K562 (cell line): ENCODE data around the gene TCF25. TPM values are rescaled to one million over a fixed set of nuclear protein-coding genes. Genes with fewer than 3 reads are reported as not detected.

Source experiments
- CEBPG ChIP-seq, 3 experiments: fragments of 200-800 bp in 1 of 3; sonication (Bioruptor generic) in 1 of 3; sonication (generic) in 1 of 3; formaldehyde crosslinking in 1 of 3; IDR thresholded peaks in 2 of 3; conservative IDR thresholded peaks in 1 of 3; 2 replicates each; pipeline versions ENCODE4 v1.6.1 to v1.8.0; 2016 to 2022; ENCODE audit warnings: missing compliant biosample characterization in 2 of 3, missing genetic modification characterization in 2 of 3, mild to moderate bottlenecking in 1 of 3, missing genetic modification reagents in 1 of 3
- MAFG ChIP-seq: fragments of 450-650 bp; conservative IDR thresholded peaks from 2 replicates; pipeline ENCODE4 v1.6.1; 2016; ENCODE audit warnings: missing genetic modification characterization, missing compliant biosample characterization
- POLR2H ChIP-seq: IDR thresholded peaks from 2 replicates; pipeline ENCODE4 v1.6.1; 2016; ENCODE audit warnings: missing genetic modification characterization, low read depth, mild to moderate bottlenecking, control low read depth, missing compliant biosample characterization, moderate library complexity
- ZKSCAN1 ChIP-seq: fragments of 150-350 bp; IDR thresholded peaks from 2 replicates; pipeline ENCODE4 v1.6.1; 2016; ENCODE audit warnings: low read depth, low read length
- polyA plus RNA-seq, 8 experiments: library from polyadenylated mRNA; depleted of rRNA in 4 of 8; stranded (reverse) in 5 of 8; unstranded in 3 of 8; fragments of >200 nt; fragmentation: Nextera tagmentation in 2 of 8; fragmentation: Illumina TruSeq in 1 of 8; extraction: Ambion mirVana in 2 of 8; extraction: Trizol in 1 of 8; gene quantifications; 2 replicates each; pipeline versions ENCODE4 v1.2.1 to v1.2.3, GENCODE V29; 2011 to 2014; ENCODE audit warnings: inconsistent platforms in 1 of 8, missing spikeins in 1 of 8
- total RNA-seq, 7 experiments: library from RNA; depleted of rRNA in 6 of 7; stranded (reverse); fragments of >200 nt in 6 of 7; fragmentation: Illumina TruSeq in 2 of 7; extraction: Trizol in 2 of 7; gene quantifications; 2 replicates each; pipeline versions ENCODE4 v1.2.1 to v1.2.3, GENCODE V29; 2011 to 2021; ENCODE audit warnings: low replicate concordance in 1 of 7
- TF ChIP-seq, protein P1 (sequence below): fragments of 450-650 bp; IDR thresholded peaks from 2 replicates; pipeline ENCODE4 v1.6.1; 2016; ENCODE audit warnings: mild to moderate bottlenecking, moderate library complexity
- TF ChIP-seq, protein P2 (sequence below): fragments of 250-450 bp; sonication (Bioruptor Pico); IDR thresholded peaks from 2 replicates; pipeline ENCODE4 v1.4.0; 2020
- TF ChIP-seq, protein P3 (sequence below): fragments of 250-450 bp; sonication (Bioruptor Pico); IDR thresholded peaks from 2 replicates; pipeline ENCODE4 v1.8.0; 2021; ENCODE audit warnings: mild to moderate bottlenecking, moderate library complexity

Gene TCF25
- total and polyA plus RNA-seq, 9 of the 15 experiments (the other 6 are each of a cell fraction or from before 2014, with no cell fraction given) = 9.0 to 154 (median 83.8) TPM

DNA sequence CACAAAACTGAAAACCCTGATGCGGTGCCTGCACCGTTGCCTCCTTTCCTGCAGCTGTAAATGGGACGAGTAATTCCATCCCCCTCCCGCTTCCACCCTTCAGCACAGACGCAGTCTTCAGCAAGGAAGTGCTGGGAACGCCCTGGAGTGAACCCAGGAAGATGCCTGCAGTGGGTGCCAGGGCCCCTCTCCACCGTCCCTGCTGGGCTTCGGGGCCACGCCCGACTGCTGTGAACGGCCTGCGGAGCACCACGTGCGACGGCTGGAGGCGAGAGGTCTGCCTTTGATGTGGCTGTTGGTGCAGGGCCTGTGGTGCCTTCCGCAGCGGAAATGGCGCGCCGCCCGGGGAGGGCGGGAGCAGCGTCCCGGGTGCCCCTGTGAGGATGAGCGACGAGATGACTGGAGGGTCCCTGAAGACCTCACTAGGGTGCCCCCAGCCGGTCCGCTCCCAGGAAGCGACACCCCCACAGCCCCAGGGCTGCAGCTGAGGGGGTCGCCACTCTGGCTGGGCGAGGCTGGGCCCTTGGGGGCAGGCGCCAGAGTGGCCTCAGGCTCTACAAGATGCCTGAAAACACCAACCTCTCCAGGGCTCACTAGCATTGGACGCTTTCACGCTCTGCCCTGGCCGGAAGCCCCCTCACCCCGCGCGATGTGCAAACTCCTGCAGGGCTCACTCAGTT lies 44.5 kb downstream of the TCF25 start (continued):
- TF ChIP-seq, protein P1, sequence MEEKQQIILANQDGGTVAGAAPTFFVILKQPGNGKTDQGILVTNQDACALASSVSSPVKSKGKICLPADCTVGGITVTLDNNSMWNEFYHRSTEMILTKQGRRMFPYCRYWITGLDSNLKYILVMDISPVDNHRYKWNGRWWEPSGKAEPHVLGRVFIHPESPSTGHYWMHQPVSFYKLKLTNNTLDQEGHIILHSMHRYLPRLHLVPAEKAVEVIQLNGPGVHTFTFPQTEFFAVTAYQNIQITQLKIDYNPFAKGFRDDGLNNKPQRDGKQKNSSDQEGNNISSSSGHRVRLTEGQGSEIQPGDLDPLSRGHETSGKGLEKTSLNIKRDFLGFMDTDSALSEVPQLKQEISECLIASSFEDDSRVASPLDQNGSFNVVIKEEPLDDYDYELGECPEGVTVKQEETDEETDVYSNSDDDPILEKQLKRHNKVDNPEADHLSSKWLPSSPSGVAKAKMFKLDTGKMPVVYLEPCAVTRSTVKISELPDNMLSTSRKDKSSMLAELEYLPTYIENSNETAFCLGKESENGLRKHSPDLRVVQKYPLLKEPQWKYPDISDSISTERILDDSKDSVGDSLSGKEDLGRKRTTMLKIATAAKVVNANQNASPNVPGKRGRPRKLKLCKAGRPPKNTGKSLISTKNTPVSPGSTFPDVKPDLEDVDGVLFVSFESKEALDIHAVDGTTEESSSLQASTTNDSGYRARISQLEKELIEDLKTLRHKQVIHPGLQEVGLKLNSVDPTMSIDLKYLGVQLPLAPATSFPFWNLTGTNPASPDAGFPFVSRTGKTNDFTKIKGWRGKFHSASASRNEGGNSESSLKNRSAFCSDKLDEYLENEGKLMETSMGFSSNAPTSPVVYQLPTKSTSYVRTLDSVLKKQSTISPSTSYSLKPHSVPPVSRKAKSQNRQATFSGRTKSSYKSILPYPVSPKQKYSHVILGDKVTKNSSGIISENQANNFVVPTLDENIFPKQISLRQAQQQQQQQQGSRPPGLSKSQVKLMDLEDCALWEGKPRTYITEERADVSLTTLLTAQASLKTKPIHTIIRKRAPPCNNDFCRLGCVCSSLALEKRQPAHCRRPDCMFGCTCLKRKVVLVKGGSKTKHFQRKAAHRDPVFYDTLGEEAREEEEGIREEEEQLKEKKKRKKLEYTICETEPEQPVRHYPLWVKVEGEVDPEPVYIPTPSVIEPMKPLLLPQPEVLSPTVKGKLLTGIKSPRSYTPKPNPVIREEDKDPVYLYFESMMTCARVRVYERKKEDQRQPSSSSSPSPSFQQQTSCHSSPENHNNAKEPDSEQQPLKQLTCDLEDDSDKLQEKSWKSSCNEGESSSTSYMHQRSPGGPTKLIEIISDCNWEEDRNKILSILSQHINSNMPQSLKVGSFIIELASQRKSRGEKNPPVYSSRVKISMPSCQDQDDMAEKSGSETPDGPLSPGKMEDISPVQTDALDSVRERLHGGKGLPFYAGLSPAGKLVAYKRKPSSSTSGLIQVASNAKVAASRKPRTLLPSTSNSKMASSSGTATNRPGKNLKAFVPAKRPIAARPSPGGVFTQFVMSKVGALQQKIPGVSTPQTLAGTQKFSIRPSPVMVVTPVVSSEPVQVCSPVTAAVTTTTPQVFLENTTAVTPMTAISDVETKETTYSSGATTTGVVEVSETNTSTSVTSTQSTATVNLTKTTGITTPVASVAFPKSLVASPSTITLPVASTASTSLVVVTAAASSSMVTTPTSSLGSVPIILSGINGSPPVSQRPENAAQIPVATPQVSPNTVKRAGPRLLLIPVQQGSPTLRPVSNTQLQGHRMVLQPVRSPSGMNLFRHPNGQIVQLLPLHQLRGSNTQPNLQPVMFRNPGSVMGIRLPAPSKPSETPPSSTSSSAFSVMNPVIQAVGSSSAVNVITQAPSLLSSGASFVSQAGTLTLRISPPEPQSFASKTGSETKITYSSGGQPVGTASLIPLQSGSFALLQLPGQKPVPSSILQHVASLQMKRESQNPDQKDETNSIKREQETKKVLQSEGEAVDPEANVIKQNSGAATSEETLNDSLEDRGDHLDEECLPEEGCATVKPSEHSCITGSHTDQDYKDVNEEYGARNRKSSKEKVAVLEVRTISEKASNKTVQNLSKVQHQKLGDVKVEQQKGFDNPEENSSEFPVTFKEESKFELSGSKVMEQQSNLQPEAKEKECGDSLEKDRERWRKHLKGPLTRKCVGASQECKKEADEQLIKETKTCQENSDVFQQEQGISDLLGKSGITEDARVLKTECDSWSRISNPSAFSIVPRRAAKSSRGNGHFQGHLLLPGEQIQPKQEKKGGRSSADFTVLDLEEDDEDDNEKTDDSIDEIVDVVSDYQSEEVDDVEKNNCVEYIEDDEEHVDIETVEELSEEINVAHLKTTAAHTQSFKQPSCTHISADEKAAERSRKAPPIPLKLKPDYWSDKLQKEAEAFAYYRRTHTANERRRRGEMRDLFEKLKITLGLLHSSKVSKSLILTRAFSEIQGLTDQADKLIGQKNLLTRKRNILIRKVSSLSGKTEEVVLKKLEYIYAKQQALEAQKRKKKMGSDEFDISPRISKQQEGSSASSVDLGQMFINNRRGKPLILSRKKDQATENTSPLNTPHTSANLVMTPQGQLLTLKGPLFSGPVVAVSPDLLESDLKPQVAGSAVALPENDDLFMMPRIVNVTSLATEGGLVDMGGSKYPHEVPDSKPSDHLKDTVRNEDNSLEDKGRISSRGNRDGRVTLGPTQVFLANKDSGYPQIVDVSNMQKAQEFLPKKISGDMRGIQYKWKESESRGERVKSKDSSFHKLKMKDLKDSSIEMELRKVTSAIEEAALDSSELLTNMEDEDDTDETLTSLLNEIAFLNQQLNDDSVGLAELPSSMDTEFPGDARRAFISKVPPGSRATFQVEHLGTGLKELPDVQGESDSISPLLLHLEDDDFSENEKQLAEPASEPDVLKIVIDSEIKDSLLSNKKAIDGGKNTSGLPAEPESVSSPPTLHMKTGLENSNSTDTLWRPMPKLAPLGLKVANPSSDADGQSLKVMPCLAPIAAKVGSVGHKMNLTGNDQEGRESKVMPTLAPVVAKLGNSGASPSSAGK = peak; percentile 96
- TF ChIP-seq, protein P2, sequence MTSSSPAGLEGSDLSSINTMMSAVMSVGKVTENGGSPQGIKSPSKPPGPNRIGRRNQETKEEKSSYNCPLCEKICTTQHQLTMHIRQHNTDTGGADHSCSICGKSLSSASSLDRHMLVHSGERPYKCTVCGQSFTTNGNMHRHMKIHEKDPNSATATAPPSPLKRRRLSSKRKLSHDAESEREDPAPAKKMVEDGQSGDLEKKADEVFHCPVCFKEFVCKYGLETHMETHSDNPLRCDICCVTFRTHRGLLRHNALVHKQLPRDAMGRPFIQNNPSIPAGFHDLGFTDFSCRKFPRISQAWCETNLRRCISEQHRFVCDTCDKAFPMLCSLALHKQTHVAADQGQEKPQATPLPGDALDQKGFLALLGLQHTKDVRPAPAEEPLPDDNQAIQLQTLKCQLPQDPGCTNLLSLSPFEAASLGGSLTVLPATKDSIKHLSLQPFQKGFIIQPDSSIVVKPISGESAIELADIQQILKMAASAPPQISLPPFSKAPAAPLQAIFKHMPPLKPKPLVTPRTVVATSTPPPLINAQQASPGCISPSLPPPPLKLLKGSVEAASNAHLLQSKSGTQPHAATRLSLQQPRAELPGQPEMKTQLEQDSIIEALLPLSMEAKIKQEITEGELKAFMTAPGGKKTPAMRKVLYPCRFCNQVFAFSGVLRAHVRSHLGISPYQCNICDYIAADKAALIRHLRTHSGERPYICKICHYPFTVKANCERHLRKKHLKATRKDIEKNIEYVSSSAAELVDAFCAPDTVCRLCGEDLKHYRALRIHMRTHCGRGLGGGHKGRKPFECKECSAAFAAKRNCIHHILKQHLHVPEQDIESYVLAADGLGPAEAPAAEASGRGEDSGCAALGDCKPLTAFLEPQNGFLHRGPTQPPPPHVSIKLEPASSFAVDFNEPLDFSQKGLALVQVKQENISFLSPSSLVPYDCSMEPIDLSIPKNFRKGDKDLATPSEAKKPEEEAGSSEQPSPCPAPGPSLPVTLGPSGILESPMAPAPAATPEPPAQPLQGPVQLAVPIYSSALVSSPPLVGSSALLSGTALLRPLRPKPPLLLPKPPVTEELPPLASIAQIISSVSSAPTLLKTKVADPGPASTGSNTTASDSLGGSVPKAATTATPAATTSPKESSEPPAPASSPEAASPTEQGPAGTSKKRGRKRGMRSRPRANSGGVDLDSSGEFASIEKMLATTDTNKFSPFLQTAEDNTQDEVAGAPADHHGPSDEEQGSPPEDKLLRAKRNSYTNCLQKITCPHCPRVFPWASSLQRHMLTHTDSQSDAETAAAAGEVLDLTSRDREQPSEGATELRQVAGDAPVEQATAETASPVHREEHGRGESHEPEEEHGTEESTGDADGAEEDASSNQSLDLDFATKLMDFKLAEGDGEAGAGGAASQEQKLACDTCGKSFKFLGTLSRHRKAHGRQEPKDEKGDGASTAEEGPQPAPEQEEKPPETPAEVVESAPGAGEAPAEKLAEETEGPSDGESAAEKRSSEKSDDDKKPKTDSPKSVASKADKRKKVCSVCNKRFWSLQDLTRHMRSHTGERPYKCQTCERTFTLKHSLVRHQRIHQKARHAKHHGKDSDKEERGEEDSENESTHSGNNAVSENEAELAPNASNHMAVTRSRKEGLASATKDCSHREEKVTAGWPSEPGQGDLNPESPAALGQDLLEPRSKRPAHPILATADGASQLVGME (CRISPR knock-in tag) = no peak
- 0 out of 2 replicates have a peak, but pooled peaks have one; percentile 24 for TF ChIP-seq ZKSCAN1
- TF ChIP-seq MAFG = no peak
- TF ChIP-seq POLR2H = no peak
- TF ChIP-seq, protein P3, sequence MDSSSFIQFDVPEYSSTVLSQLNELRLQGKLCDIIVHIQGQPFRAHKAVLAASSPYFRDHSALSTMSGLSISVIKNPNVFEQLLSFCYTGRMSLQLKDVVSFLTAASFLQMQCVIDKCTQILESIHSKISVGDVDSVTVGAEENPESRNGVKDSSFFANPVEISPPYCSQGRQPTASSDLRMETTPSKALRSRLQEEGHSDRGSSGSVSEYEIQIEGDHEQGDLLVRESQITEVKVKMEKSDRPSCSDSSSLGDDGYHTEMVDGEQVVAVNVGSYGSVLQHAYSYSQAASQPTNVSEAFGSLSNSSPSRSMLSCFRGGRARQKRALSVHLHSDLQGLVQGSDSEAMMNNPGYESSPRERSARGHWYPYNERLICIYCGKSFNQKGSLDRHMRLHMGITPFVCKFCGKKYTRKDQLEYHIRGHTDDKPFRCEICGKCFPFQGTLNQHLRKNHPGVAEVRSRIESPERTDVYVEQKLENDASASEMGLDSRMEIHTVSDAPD (CRISPR knock-in tag) = no peak
- no peak for TF ChIP-seq CEBPG (CRISPR knock-in tag; IDR thresholded peaks at IDR 0.05)
- TF ChIP-seq CEBPG (tag; conservative IDR thresholded peaks at IDR 0.05 in 1 of 2, IDR thresholded peaks at IDR 0.05 in 1 of 2) = no peak
